Stimulated activated CD4-positive, alpha-beta T cell treated with anti-CD3 and anti-CD28 coated beads, Interleukin-12 subunit alpha, Interleukin-12 subunit beta, amount 100 ng/mL, for 4 hours (primary cell): ENCODE data around the gene LRRTM4.

ENCODE experiments used
- DNase-seq: peaks from one replicate; pipeline ENCODE4 v3.0.0-alpha.2; 2020

LRRTM4 gene

DNA sequence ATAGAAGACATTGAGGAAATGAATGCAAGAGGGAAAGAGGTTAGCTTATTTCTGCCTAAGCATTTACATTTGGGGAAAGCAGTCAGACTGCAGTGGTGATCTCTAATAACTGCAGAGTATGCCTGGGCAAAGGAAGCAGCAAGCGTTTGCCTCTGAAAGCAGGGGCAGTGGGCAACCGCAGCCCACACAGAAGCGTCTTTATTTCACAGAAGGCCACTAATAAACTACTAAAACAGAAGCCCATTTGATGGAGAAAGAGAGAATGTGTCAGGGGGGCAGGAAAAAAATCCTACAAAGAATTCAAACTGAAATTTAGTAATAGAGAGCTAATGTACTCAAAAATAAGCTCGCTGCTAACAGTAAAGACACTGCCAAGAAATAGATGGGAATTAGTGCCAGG is 53.1 kb downstream of the LRRTM4 start:
- no peak for DNase-seq

- no peak for DNase-seq
Measured at GRCh38 chr2:77459840-77460239, 62.3 kb downstream of the LRRTM4 start.

GRCh38 chr2:77458216-77458615 is 64.0 kb downstream of the LRRTM4 start:
- DNase-seq, result no peak

GRCh38 chr2:77457665-77458064 is 64.5 kb downstream of the LRRTM4 start:
- DNase-seq, result no peak

DNA sequence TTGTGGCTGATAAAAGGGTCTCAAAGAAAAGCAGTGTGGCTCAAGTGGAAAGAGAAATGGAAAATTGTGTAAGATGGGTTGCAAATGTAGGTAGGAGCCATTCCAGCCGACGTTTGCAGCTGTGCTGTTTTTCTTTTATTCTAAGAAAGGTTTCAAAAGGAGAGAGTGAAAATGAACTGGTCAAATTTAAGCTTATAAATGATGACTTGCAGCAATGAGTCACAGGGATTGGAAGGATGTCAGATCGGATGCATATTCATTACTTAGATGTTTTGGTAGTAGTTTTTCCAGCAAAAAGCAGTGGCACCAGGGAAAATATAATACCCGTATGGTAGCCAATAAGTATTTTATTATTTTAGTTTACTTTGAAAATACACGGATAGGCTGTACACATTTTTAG is 79.1 kb downstream of the LRRTM4 start:
- DNase-seq, result no peak

DNA sequence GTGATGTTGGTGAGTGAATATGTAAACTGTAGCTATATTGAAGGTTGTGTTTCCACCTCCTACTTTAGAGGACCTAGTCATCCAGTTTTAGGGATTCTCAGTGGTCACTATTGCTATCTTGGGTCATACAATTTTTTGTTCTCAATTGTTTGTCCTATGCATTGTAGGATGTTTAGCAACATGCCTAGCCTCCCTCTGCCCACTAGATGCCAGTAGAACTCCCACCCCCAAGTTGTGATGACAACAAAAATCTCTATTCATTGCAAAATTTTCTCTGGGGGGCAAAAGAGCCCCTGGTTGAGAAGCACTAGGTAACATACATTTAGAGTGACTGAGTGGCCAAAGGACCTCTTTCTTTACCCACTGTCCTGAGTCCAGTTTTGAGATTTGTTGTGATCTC is 87.3 kb downstream of the LRRTM4 start:
- no peak for DNase-seq

DNA sequence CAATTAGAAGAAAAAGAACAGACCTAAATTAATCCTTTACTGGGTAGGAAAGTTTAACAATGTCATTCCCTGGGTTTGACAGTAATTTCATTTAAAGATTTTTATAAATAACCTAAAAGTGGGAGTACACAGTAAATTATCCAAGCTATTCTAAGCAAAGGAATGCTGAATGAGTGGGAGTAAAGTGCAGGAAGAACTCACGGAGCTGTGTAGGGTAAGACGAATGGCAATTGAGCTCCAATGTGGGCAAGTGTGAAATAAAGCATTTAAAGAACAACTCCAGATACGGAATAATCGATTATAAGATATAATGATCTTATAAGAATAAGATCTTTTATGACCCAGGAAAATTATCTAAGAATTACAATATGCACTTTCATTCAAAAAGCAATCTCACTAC is 93.2 kb downstream of the LRRTM4 start:
- no peak for DNase-seq

GRCh38 chr2:77421971-77422370 is 100.2 kb downstream of the LRRTM4 start:
- no peak for DNase-seq

DNA sequence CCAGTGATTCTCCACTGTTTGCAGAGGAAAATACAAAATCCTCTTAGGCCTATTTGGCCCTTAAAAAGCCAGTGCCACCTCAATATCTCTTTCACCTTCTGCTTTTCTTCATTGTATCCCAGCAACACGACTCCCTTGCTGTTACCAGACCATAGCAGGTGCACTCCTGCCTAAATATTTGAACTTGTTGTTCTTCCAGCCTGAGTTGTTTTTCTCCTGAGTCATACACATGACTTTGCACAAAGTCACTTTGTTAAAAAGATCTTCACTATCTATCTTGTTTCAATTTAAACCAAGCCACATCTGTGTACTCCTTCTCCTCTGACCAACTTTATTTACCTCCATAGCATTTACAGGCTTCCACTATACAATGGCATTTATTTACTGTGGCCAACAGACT is 103.6 kb downstream of the LRRTM4 start:
- DNase-seq, result no peak

- DNase-seq, result no peak
Measured at GRCh38 chr2:77404189-77404588, 118.0 kb downstream of the LRRTM4 start.

DNA sequence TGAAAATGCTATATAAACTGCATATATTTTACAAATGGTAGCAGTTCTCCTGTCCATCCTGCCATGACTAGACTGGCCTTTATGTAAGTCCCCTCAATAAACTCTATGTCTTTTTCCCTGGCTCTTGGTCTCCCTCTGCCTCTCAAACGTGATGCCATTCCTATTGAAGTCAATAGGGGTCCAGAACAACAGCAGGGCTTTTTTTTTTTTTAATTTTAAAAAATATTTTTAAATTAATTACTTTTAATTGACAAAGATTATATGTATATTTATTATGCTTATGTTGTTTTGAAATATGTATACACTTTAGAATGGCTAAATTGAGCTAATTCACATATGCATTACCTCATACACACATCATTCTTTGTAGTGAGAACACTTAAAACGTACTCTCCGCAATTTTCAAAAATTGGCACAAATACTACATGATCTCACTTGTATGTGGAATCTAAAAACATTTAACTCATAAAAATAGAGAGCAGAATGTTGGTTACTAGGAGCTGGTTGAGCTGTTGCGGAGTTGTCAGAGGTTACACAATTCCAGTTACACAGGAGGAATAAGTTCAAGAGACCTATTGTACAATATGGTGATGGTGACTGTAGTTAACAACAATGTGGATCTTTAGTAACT is 123.1 kb downstream of the LRRTM4 start:
- DNase-seq, result no peak

GRCh38 chr2:77397763-77398162 is 124.4 kb downstream of the LRRTM4 start:
- no peak for DNase-seq

DNA sequence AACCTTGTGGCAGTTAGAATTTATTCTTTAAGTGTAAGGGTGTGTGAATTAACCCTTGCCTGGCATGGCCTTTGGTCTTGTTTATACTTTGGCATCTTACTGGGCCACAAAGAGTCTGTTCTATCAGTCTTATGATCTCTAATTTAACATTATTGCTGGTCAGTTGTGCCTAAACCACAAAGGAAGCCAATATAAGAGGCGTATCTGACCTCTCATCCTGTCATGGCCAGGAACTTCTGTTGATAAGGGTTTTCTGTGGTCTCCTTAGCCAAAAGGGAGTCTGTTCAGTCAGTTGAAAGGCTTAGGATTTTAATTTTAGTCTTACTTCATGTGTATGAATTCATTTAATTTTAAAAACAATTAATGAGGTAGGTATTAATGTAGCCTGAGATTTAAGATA is 127.2 kb downstream of the LRRTM4 start:
- DNase-seq, result no peak

DNA sequence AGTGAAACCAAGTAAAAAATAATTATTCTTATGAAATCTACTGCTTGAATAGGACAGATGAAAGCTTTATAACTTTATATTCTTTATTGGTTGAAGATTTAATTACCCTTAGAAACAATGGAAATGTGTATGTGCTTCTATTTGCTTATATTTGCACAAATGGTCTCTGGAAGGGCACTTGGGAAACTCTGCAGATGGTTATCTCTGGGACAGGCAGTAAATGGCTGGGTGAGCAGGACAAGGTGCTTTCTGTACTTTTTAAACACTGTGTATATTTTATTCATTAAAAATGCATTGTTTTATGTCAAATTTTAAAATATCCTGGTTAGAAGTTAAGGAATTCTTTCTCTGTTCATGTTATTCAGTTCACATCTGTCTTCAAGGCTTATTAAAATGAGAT is 131.1 kb downstream of the LRRTM4 start:
- no peak for DNase-seq

GRCh38 chr2:77387324-77387723 is 134.9 kb downstream of the LRRTM4 start:
- DNase-seq, result no peak

GRCh38 chr2:77372636-77373035 is 149.5 kb downstream of the LRRTM4 start:
- DNase-seq, result no peak

GRCh38 chr2:77370511-77370910 is 151.7 kb downstream of the LRRTM4 start:
- no peak for DNase-seq

DNA sequence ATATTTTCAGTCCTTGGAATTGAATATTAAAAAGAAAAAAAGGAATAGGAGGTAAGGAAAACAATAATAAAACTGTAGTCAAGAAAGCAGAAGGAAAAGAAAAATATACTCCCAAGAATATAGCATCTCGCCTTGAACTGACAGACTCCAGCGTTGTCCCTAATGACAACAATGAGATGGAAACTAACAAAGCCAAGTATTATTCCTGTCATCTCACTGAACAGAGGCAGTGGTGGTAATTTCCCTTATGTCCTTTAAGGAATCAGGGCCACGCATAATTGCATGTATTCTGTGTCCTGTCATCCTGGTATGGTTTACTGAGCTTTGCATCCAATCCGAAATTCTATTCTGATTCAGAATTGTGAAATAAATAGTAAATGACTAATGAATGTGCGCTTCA is 158.9 kb downstream of the LRRTM4 start:
- no peak for DNase-seq

DNA sequence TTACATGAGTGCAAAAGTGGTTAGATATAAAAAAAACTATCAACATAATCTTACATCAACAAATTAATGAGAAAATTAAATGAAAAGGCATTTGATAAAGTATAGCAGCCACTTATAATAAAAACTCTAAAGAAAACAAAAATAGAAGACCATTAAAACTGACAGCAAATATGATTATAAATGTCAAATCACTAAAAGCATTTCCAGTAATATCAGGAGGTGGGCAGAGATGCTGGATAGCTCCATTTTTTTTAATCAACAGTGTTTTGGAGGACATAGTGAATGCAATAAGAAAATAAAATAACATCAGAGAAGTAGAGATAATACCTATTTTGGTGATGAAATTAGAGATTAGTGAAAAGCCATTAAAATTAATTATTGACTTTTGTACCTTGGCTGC is 173.4 kb downstream of the LRRTM4 start:
- DNase-seq, result no peak

DNA sequence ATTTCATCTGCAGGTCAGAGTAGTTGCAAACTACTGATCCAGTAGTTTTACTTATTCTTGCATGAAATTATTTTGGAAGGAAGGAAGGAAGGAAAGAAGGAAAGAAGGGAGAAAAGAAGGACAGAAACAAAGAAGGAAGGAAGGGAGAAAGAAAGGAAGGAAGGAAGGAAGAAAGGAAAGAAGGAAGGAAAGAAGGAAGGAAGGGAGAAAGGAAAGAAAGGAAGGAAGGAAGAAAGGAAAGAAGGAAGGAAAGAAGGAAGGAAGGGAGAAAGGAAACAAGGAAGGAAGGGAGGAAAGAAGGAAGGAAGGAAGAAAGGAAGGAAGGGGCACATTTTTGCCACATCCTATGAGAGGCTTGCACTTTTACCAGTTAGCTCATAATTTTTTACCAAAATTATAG is 186.2 kb downstream of the LRRTM4 start:
- no peak for DNase-seq

DNA sequence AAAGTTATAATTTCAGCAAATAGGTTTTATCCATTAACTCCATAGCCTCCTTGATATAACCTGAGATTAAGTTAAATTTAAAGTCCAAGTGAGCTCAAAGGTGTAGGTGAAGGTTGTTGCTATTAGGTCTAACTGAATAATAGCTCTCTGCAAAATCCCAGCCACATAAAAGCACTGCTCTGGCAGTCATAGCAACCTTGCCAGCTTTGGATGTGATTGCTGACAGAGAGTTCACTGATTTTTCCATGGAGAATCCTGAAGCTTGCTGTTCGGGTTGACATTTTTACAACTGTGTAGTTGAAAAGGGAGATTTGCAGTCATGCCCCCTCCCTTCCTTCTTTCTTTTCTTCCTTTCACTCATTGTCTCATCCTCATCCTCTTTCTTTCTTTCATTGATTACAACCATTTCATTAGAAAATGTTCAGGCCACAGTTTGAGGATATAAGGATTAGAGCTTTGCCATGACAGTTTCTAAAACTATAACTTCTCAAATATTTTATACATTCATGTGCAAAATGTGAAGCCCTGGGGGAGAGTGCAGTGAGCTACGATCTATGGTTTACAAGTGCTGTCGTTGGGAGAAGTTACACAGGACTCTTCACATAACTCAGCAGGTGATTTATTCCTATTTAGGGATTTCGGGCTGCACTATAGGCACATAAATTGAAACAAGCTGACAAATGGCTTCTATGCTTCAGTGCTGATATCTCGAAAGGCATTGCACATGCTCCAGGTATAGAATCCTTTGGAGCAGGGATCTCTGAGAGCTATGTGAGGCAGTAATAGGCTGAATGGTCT is 193.8 kb downstream of the LRRTM4 start:
- no peak for DNase-seq

- DNase-seq, result no peak
Measured at GRCh38 chr2:77325395-77325794, 196.8 kb downstream of the LRRTM4 start.

DNA sequence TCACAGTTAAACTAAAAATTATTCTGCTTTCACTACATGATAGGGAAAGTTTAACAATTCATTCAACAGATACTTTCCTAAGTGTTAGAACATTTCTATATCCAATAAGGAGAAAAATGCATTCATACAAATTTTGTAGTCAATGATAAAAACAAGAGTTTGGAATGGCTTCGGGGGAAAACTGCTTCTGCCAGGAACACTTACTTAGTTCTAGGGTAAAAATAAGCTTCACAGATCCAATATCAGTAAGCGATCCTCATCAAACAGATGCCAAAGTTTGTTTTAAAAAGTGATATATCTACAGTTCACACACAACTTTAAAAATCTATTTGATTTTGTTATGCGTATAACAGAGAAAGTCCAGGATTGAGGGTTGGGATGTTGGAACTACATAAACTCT is 199.7 kb downstream of the LRRTM4 start:
- no peak for DNase-seq

GRCh38 chr2:77314721-77315120 is 207.5 kb downstream of the LRRTM4 start:
- DNase-seq, result no peak

DNA sequence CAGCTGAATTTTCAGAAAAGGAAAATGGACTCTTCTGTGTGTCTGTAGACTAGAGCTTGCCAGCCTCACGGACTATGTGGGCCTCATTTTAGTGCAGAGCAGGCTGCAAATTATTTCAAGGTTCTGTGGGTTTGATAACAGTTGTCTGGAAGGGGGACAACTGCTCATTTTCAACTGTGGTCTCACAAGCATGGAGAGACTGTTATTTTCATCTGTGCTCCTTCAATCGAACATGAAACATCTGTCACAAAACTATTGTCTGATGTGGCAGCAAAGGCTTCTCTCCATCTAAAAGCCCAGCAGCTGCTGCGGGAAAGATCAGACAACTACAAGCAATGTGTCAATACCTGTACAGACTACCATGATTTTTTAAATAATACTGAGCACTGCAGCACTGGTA is 211.8 kb downstream of the LRRTM4 start:
- DNase-seq, result no peak
